Astrocyte of the spinal cord (primary cell): Measurements from ENCODE around the gene LCE1B.

Experiments used
- DNase-seq: peaks from one replicate; pipeline ENCODE4 v3.0.0; 2011; ENCODE audit warnings: low read depth, low spot score
- H3K4me3 ChIP-seq: 2 replicates; pipeline ENCODE4 v1.5.1; 2011; ENCODE audit warnings: low read depth, mild to moderate bottlenecking, low read length, moderate library complexity
- in situ Hi-C: cut with HindIII; loops from 2 replicates; pipeline ENCODE4 v1.10.0; 2017; ENCODE audit warnings: low sequenced_read_pairs
- TF ChIP-seq, protein P1 (sequence below): IDR thresholded peaks from 2 replicates; pipeline ENCODE4 v1.5.1; 2012; ENCODE audit warnings: low read depth, mild to moderate bottlenecking, low read length, inconsistent platforms

LCE1B gene, protein sequence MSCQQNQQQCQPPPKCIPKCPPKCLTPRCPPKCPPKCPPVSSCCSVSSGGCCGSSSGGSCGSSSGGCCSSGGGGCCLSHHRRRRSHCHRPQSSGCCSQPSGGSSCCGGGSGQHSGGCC

DNA sequence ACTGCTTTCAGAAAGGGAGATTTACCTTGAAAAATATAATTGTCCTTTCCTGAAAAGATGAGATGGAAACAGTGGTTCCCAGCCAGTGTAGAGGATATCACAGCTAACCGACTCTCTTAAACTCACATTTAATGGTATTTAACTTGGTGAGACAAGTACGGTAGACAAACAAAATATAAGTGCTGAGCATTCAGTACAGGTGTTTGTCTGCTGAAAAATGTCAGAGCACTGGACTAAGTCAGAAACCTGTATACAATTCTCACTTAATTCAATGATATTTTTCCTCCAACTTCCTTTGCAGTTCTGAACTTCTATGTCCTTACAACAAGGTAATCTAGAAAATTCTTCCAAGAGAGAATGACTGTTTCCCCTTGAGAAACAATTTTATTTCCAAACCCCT, at the start of gene LCE1B:
LCE1B (plus strand) TSS at position 301 of the 400 bp plus-strand sequence. CDS start 476 bp downstream, outside the sequence.
- in situ Hi-C loops: no loop called here
- TF ChIP-seq, protein P1, sequence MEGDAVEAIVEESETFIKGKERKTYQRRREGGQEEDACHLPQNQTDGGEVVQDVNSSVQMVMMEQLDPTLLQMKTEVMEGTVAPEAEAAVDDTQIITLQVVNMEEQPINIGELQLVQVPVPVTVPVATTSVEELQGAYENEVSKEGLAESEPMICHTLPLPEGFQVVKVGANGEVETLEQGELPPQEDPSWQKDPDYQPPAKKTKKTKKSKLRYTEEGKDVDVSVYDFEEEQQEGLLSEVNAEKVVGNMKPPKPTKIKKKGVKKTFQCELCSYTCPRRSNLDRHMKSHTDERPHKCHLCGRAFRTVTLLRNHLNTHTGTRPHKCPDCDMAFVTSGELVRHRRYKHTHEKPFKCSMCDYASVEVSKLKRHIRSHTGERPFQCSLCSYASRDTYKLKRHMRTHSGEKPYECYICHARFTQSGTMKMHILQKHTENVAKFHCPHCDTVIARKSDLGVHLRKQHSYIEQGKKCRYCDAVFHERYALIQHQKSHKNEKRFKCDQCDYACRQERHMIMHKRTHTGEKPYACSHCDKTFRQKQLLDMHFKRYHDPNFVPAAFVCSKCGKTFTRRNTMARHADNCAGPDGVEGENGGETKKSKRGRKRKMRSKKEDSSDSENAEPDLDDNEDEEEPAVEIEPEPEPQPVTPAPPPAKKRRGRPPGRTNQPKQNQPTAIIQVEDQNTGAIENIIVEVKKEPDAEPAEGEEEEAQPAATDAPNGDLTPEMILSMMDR: no peak
- no peak within 1 kb of the TSS for H3K4me3 ChIP-seq
- no peak for DNase-seq

DNA sequence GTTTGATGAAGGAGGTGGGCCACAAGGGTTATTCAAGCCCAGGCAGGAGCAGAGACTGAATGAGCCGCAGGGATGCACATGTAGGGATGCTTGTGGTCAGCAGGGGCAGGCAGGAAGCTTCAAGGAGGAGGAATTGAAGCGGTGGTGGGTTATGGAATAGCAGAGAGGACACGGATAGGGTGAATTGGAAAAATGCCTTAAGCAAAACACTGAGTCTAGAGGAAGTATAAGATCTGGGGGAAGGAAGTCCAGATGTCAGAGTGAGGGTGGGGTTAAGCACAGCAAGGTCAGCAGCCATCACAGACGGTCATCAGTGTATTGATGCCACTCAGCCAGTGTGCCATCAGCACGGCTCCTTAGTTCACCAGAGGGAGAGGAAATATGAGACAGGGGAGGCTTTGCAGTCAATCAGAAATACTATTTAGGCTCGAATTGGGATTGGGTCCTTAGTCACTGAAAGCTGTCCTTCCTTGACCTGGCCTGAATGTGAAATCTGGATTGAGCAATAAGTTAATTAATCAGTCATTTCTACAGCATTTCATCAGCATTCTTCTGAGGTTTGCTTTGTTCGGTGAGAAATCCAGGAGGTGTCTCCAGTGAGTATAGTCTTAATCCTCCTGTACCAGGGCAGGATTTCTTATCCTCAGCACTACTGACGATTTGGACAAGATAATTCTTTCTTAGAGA, 42.8 kb upstream of the LCE1B start:
- H3K4me3 ChIP-seq: no peak overlapping the region
- in situ Hi-C loops: no loop called here
- TF ChIP-seq, protein P1: no peak
- no peak for DNase-seq

DNA sequence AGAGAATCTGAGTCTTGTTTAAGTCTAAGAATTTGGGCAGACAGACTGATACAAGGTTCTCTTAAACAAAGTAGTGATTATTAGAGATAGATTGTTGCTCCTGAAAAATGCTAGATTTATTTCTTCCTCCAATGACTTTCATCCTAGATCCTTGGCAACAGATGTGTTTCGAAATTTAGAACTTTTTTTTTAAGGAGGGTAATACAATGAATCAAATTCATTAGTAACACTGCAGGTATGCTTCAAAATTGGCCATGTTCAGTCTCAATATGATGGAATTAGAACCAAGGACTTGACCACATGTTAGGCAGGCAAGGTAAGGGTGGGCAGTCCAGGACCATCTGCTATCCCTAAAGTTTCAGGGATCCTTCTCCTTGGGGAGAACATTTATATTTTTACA, 41.4 kb upstream of the LCE1B start:
- in situ Hi-C loops: no loop called here
- DNase-seq: no peak
- TF ChIP-seq, protein P1: no peak
- no peak overlapping the region for H3K4me3 ChIP-seq

DNA sequence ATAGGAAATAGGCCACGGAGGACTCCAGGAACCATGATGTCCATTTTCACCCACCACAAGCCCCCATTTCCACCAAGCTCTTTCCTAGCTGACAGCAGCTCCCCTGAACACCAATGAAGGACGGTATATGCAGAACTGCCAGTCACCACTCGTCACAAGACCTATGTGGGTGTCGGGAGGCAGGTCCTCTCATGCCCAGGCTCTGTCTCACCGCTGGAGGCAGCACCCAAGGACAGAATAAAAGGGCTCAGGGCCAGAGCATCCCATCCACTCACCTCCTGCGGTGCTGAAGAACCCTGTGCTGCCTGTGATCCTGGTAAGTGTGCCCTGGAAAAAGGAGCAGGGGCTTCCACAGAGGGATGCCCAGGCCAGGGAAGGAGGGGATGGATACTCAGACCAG, 36.9 kb upstream of the LCE1B start, which contains the start of gene LCE1F:
LCE1F (plus strand) TSS at position 266 of the 400 bp plus-strand sequence. CDS start 1,232 bp downstream, outside the sequence.
- TF ChIP-seq, protein P1: no peak
- DNase-seq: no peak
- in situ Hi-C loops: no loop called here
- no peak within 1 kb of the TSS for H3K4me3 ChIP-seq

DNA sequence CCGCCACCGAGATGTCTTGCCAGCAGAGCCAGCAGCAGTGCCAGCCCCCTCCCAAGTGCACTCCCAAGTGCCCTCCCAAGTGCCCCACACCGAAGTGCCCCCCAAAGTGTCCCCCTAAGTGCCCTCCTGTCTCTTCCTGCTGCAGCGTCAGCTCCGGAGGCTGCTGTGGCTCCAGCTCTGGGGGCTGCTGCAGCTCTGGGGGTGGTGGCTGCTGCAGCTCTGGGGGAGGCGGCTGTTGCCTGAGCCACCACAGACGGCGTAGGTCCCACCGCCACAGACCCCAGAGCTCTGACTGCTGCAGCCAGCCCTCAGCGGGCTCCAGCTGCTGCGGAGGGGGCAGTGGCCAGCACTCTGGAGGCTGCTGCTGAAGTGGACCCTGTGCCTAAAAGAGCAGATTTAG, 35.4 kb upstream of the LCE1B start:
- no peak for DNase-seq
- in situ Hi-C loops: no loop called here
- TF ChIP-seq, protein P1: no peak
- no peak overlapping the region for H3K4me3 ChIP-seq

DNA sequence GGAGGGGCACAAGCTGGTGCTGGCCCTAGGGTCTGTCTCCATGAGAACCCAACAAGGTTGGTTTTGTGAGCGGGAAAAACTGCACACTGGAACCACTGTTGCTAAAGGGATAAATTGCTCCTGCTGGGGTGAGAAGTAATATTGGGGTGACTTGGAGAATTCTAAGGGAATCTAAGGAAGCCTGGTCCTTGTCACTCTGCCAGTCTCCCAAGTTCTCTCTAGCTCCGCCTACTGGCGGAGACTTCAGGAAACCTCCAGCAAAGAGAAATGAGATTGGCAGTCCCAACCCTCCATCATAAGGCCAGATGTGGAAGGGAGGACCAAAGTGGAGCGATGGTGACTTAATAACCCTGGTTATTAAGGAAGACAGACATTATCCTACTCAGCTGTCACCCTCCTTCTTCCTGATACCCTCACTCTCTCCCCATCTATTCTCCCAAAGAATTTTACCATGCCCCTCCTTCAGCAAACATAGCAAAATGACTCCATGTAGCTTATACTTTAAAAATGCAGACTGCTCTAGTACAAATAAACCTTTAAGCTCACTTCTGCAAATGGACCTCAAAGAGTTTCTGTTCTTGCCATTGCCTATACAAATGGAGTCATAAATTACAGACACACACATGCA, 34.1 kb upstream of the LCE1B start:
- in situ Hi-C loops: no loop called here
- DNase-seq: no peak
- TF ChIP-seq, protein P1: peak; percentile 17
- no peak overlapping the region for H3K4me3 ChIP-seq
